Kidney capillary endothelial cell (primary cell): ENCODE measurements around the gene ADAMTSL1.

Experiments
- DNase-seq: peaks from one replicate; pipeline ENCODE4 v3.0.0-alpha.2; 2018; ENCODE audit warnings: low spot score

ADAMTSL1 gene

DNA sequence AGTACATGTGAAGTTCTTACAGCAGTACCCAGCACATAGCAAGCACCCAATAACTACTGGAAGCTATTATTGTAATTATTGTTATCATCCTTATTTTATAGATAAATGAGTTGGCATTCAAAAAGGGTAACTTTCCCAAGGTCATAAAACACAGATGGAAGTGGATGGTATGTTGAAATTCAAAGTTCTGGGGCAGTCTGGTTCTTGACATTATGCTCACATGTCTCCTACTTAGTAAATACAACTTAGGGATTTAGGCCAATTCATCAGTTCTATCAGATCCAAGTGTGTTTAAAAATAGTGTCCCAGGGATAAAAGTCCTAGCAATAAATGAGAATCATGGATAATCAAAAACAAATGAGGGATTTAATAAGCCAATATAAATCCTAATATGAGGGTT is 265.2 kb downstream of the ADAMTSL1 start:
- DNase-seq = no peak

DNA sequence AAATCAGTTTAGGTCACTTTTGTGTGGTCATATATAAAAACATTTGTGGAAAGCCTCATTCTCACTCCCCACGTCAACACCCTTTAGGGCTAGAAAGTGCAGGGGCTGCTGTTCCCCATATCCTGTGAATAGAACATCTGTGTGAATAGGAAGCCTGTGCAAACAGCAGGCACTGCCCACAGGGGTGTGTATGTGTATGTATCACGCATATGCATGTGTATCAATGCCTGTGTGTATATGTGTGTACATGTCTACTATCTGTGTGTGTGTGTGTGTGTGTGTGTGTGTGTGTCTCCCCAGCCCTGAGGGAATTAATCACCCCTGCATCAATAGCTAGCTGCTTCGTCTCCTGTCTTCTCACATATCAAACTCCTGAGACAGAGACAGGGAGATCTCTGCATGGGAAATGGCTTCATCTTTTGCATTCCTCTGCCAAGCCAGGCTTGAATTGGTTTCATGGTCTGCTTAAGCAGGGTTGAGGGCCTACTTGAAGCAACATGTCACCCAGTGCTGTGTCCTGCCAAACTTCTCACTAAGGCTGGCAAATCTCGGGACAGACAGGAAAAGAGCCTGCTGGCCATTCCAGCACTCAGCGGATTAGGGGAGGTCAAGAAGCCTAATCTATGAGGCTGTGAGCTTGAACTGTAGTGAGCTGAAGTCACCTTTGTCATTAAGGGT is 265.8 kb downstream of the ADAMTSL1 start:
- no peak for DNase-seq

- no peak for DNase-seq
Observed at GRCh38 chr9:18741359-18741758, 267.4 kb downstream of the ADAMTSL1 start.

GRCh38 chr9:18741945-18742344 is 268.0 kb downstream of the ADAMTSL1 start:
- DNase-seq = no peak

GRCh38 chr9:18743421-18743820 is 269.5 kb downstream of the ADAMTSL1 start:
- DNase-seq = no peak

- DNase-seq = no peak
Observed at GRCh38 chr9:18743971-18744370, 270.0 kb downstream of the ADAMTSL1 start.

GRCh38 chr9:18745710-18746109 is 271.8 kb downstream of the ADAMTSL1 start:
- no peak for DNase-seq

- no peak for DNase-seq
Observed at GRCh38 chr9:18746631-18747030, 272.7 kb downstream of the ADAMTSL1 start.

GRCh38 chr9:18747595-18747994 is 273.6 kb downstream of the ADAMTSL1 start:
- DNase-seq = no peak

- no peak for DNase-seq
Observed at GRCh38 chr9:18748251-18748701, 274.3 kb downstream of the ADAMTSL1 start.

DNA sequence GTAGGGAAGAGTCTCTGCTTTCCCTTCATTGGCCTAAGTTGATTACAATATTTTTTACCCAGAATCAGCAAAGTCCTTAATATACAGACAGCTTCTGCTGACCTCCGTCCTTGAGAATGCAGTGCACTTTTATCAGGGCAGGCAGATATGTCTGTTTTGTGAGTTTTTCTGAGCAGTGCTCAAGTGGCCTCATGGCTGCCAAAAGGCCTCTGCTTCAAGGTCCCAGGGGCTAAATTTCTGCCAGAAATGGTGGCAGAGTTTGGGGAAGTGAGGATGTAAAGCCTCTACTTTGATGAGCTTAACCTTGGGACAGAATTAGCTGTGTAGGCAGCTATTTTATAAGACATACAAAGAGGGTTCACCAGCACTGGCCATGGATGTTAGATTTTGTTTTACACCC is 275.8 kb downstream of the ADAMTSL1 start:
- DNase-seq = no peak

- DNase-seq = no peak
Observed at GRCh38 chr9:18753904-18754303, 280.0 kb downstream of the ADAMTSL1 start.

DNA sequence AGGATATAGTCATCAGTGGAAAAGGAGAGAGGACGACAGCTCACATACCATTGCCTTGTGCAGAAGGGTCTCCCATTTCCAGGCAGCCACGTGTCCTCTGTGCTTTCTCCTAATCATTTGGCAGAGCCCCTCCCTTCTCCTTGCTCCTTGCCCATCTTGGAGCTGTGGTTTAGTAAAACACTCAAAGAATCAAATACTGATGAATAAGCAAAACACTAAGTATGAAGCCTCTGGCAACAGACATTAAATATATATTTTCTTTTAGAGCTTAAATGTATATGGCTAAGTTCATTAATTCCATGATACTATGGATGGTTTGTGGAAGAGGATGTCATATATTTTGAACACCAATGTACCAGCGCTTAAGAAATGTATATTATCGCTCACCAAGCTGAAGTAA is 280.6 kb downstream of the ADAMTSL1 start:
- DNase-seq = no peak

GRCh38 chr9:18755263-18755662 is 281.3 kb downstream of the ADAMTSL1 start:
- no peak for DNase-seq

GRCh38 chr9:18756712-18757125 is 282.8 kb downstream of the ADAMTSL1 start:
- DNase-seq = no peak

GRCh38 chr9:18759827-18760226 is 285.9 kb downstream of the ADAMTSL1 start:
- DNase-seq = no peak

GRCh38 chr9:18761742-18762300 is 287.9 kb downstream of the ADAMTSL1 start:
- DNase-seq = no peak

DNA sequence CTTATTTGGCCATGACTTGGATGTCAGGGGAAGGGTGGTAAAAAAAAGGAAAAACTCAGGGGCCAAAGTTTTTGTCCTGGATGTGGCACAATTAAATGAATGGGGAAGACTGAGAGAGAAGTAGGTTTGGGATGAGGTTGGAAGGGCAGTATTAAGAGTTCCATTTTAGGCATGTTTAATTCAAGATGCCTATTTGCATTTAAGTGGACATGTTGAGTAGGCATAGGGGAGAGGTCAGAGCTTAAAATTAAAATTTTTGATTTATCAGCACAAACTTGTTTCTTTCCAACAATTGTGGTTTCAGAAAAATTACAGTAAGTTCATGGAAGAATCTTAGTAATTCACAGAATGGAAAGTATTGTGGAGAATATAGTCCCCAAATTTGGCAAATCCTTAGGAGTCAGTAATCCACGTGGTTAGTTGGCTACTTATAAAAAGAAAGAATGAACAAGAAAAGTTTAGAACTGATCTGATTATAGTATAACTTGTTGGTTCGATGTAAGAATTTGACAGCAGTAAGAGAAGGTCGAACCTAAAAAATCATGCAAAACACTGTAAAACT is 293.1 kb downstream of the ADAMTSL1 start:
- DNase-seq = no peak

DNA sequence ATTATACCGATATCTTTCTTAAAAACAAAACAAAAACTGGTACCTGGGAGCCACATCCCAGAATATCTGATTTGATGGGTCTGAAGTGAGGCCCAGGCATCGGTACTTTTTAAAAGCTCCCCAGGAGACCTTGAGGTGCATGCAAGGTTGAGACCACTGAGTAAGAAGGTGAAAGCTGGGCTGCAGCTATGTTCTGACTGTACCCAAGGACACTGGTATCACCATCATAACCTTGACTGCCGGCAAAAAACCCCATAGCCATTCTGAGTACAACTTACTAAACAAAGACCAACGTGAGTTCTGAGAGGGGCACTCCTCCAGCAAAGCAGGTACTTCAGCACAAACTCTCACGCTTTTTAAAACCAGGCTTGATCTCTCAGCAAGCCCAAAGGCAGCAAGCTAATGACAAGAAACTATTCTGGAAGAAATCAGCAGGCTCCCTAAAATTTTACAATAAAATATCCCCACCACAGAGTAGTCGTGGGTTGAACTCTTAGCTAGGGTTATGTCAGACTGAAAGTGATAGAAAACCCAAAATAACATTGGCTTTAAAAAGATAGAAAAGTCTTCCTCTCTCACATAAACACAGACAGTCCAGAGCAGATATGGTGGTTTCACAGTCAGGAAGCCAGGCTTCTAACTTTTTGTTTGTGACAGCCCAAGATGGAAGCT is 295.1 kb downstream of the ADAMTSL1 start:
- DNase-seq = no peak

GRCh38 chr9:18770131-18770908 is 296.4 kb downstream of the ADAMTSL1 start:
- DNase-seq = no peak

- DNase-seq = no peak
Observed at GRCh38 chr9:18771011-18771410, 297.1 kb downstream of the ADAMTSL1 start.

DNA sequence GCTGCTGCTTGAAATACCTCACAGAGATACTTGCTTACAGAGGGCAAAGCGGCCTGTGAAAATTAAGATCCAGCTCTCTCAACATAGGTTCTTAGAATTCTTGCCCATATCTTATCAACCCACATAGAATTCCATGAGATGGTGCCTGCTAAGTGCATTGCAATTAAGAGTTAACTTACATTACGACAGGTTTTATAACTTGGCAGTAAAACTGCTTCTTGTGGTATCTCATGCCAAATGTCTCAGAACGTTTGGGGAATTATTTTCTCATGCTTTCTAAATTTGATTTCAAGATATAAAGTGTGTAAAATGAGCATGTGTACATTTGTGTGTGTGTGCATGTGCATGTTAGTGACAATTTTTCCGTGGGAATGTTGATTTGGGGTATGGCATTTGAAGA is 297.8 kb downstream of the ADAMTSL1 start:
- DNase-seq = no peak
